ENCODE measurements around the gene TEX12. TPM values are rescaled to one million over a fixed set of nuclear protein-coding genes. Genes with fewer than 3 reads are reported as not detected.

The TEX12 gene
- total and polyA plus RNA-seq, 2 experiments from 2014 or later = 1.1 TPM; not detected in 1

DNA sequence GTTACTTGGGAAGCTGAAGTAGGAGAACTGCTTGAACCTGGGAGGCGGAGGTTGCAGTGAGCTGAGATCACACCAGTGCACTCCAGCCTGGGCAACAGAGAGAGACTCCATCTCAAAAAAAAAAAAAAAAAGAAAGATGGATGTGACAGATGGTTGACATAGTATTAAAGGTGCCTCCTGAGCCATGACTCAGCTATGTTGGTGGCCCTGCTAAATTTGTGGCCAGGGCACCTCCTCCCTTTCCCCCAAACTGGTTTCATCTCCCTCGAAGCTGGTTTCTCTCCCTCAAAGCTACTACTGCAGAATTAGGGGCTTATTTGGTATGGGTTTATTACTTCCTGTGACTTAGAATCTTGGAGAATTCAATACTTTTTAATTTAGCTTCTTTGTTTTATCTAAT, 49.0 kb upstream of the TEX12 start:
- no peaks in the 10 kb centered on the region for H4K20me1 ChIP-seq (replicated peaks; ENCODE audit: insufficient read depth)
- no peak overlapping the region for H3K4me3 ChIP-seq
- no peak for DNase-seq (ENCODE audit: low spot score)

DNA sequence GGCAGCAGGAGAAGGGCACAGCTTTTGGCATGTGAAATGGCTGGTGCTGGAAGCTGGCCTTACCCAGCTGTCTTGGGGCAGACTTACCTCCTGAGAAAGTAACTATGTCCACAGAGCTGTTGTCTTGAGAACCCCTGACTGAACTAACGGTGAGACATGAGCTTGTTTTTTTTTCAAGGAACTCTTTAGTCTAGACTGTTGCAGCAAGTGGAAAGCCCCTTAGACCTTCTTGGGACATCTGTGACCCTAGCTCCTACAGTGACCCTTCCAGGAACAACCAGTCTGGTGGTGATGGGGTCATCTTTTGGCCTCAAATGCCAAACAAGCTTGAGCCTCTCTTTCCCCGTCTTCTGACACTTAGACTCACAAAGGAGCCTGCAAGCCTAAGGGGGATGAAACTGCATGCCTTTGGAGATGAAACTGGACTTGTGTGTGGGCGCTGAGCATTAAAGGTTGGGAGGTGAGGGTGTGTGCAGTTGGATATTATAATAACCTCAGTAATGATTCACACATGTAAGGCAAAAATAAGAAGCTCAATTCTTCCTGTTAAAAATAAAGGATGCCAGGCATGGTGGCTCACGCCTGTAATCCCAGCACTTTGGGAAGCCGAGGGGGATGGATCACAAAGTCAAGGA, 45.1 kb upstream of the TEX12 start:
- DNase-seq (ENCODE audit: low spot score) = no peak
- Histone ChIP-seq H3K27me3 (ENCODE audit: insufficient read depth) (no peaks in the 10 kb centered on the region), H3K9me2 (ENCODE audit: insufficient read depth) (no peaks in the 10 kb centered on the region), H3K4me3 (no peak overlapping the region), H3K79me2 (replicated peaks; ENCODE audit: insufficient read depth) (no peaks in the 10 kb centered on the region), H3K4me1 (ENCODE audit: insufficient read depth) (no peaks in the 10 kb centered on the region), H4K20me1 (replicated peaks; ENCODE audit: insufficient read depth) (no peaks in the 10 kb centered on the region), H3K36me3 (ENCODE audit: insufficient read depth) (no peaks in the 10 kb centered on the region), H3K4me2 (no peak overlapping the region), H2AFZ (no peak overlapping the region), H3F3A (replicated peaks; ENCODE audit: low read depth) (no peaks in the 10 kb centered on the region), H3K27ac (ENCODE audit: low read depth) (no peak overlapping the region)
- Mint-ChIP-seq H3K4me1 (no peaks in the 10 kb centered on the region), H3K27ac (no peak overlapping the region), H3K9me3 (peaks cover 3% of the 10 kb centered on the region; the same call in 1 of the 3 replicates), H3K36me3 (ENCODE audit: low read depth) (no peaks in the 10 kb centered on the region), H3K27me3 (ENCODE audit: insufficient read depth, low read depth, poor library complexity) (peaks cover 2% of the 10 kb centered on the region), H3K4me3 (no peak overlapping the region)
- no peak for ATAC-seq
- no peak for TF ChIP-seq NANOG (IDR thresholded peaks at IDR 0.05; ENCODE audit: borderline replicate concordance)
- no peak for TF ChIP-seq CREB1 (CRISPR knock-in tag; IDR thresholded peaks at IDR 0.05; ENCODE audit: low read depth)
- no peak for TF ChIP-seq STAT1 (IDR thresholded peaks at IDR 0.05; ENCODE audit: unreplicated experiment)
- TF ChIP-seq, protein P1, sequence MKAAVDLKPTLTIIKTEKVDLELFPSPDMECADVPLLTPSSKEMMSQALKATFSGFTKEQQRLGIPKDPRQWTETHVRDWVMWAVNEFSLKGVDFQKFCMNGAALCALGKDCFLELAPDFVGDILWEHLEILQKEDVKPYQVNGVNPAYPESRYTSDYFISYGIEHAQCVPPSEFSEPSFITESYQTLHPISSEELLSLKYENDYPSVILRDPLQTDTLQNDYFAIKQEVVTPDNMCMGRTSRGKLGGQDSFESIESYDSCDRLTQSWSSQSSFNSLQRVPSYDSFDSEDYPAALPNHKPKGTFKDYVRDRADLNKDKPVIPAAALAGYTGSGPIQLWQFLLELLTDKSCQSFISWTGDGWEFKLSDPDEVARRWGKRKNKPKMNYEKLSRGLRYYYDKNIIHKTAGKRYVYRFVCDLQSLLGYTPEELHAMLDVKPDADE (IDR thresholded peaks at IDR 0.05) = no peak
- TF ChIP-seq ZNF114 (CRISPR knock-in tag; IDR thresholded peaks at IDR 0.05) = no peak
- TF ChIP-seq ZNF331 (CRISPR knock-in tag; IDR thresholded peaks at IDR 0.05; ENCODE audit: low read depth) = no peak
- TF ChIP-seq, protein P2, sequence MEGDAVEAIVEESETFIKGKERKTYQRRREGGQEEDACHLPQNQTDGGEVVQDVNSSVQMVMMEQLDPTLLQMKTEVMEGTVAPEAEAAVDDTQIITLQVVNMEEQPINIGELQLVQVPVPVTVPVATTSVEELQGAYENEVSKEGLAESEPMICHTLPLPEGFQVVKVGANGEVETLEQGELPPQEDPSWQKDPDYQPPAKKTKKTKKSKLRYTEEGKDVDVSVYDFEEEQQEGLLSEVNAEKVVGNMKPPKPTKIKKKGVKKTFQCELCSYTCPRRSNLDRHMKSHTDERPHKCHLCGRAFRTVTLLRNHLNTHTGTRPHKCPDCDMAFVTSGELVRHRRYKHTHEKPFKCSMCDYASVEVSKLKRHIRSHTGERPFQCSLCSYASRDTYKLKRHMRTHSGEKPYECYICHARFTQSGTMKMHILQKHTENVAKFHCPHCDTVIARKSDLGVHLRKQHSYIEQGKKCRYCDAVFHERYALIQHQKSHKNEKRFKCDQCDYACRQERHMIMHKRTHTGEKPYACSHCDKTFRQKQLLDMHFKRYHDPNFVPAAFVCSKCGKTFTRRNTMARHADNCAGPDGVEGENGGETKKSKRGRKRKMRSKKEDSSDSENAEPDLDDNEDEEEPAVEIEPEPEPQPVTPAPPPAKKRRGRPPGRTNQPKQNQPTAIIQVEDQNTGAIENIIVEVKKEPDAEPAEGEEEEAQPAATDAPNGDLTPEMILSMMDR (conservative IDR thresholded peaks at IDR 0.05; ENCODE audit: low read depth in 2 of 2) = no peak

More for the DNA sequence above, 49.0 kb upstream of the TEX12 start:
- no peaks in the 10 kb centered on the region for H3K36me3 Mint-ChIP-seq (ENCODE audit: low read depth)
- Histone ChIP-seq H3K4me2 (no peak overlapping the region), H3K27me3 (ENCODE audit: insufficient read depth) (no peaks in the 10 kb centered on the region), H3K36me3 (ENCODE audit: insufficient read depth) (no peaks in the 10 kb centered on the region), H3K27ac (ENCODE audit: low read depth) (no peak overlapping the region), H3K79me2 (replicated peaks; ENCODE audit: insufficient read depth) (no peaks in the 10 kb centered on the region), H2AFZ (no peak overlapping the region), H3K4me1 (ENCODE audit: insufficient read depth) (no peaks in the 10 kb centered on the region), H3F3A (replicated peaks; ENCODE audit: low read depth) (no peaks in the 10 kb centered on the region), H3K9me2 (ENCODE audit: insufficient read depth) (no peaks in the 10 kb centered on the region)
- TF ChIP-seq NANOG (IDR thresholded peaks at IDR 0.05; ENCODE audit: borderline replicate concordance) = no peak
- no peak for TF ChIP-seq STAT1 (IDR thresholded peaks at IDR 0.05; ENCODE audit: unreplicated experiment)
- no peak for TF ChIP-seq JUNB (IDR thresholded peaks at IDR 0.05; ENCODE audit: unreplicated experiment)
- TF ChIP-seq, protein P2 (conservative IDR thresholded peaks at IDR 0.05; ENCODE audit: low read depth in 2 of 2) = no peak
- no peak for TF ChIP-seq EZH2phosphoT487 (IDR thresholded peaks at IDR 0.05; ENCODE audit: unreplicated experiment)
- H3K4me1 Mint-ChIP-seq = no peaks in the 10 kb centered on the region
- H3K27ac Mint-ChIP-seq = no peak overlapping the region
- H3K9me3 Mint-ChIP-seq = peaks cover 3% of the 10 kb centered on the region; the same call in 1 of the 3 replicates
- no peak overlapping the region for H3K4me3 Mint-ChIP-seq
- no peak for ATAC-seq
- peaks cover 5% of the 10 kb centered on the region for H3K27me3 Mint-ChIP-seq (ENCODE audit: insufficient read depth, low read depth, poor library complexity)
